Keratinocyte (primary cell): ENCODE measurements around the gene BCAS3. TPM values are rescaled to one million over a fixed set of nuclear protein-coding genes. Genes with fewer than 3 reads are reported as not detected.
A peak's percentile ranks its signal among the peaks of the same experiment; 100 is the strongest.

Experiments used
- DNase-seq: peaks from one replicate; pipeline ENCODE4 v3.0.0-alpha.2; 2011; ENCODE audit warnings: low read depth, missing footprints, low spot score
- FAIRE-seq: peaks from 2 replicates; lab custom pipeline; 2011; peaks lifted over from hg19 to GRCh38; lab: Jason Lieb, UNC
- H2AFZ ChIP-seq: 2 replicates; pipeline ENCODE4 v1.6.0; 2012; ENCODE audit warnings: low read length, control low read depth, inconsistent platforms; ENCODE audit not compliant: control insufficient read depth
- H3K27ac ChIP-seq: 2 replicates; pipeline ENCODE4 v1.5.1; 2011; ENCODE audit warnings: low read length; ENCODE audit not compliant: control insufficient read depth, insufficient read depth
- H3K27me3 ChIP-seq: 3 replicates; pipeline ENCODE4 v1.6.0; 2011; ENCODE audit warnings: low read length; ENCODE audit not compliant: control insufficient read depth, insufficient read depth; ENCODE audit errors: extremely low read depth
- H3K36me3 ChIP-seq, 2 experiments: 2 replicates in 1 of 2; 3 replicates in 1 of 2; pipeline ENCODE4 v1.5.1; 2011; ENCODE audit warnings: low read length in 2 of 2, mild to moderate bottlenecking in 1 of 2; ENCODE audit not compliant: control insufficient read depth in 2 of 2, insufficient read depth in 2 of 2; ENCODE audit errors: extremely low read depth in 1 of 2
- H3K4me1 ChIP-seq: 3 replicates; pipeline ENCODE4 v1.5.1; 2011; ENCODE audit warnings: low read length; ENCODE audit not compliant: control insufficient read depth, insufficient read depth; ENCODE audit errors: extremely low read depth
- H3K4me2 ChIP-seq: 3 replicates; pipeline ENCODE4 v1.6.0; 2011; ENCODE audit warnings: low read depth, low read length; ENCODE audit not compliant: control insufficient read depth, insufficient read depth; ENCODE audit errors: extremely low read depth
- H3K4me3 ChIP-seq, 3 experiments: fragments of 200-600 bp in 1 of 3; sonication (generic) in 1 of 3; 2 replicates in 2 of 3; 3 replicates in 1 of 3; pipeline ENCODE4 v1.5.1; 2011 to 2016; ENCODE audit warnings: low read length in 3 of 3, mild to moderate bottlenecking in 3 of 3, control low read depth in 2 of 3, inconsistent platforms in 1 of 3, low read depth in 1 of 3, mixed read lengths in 1 of 3, mixed run types in 1 of 3, moderate library complexity in 1 of 3; ENCODE audit not compliant: control insufficient read depth in 2 of 3, insufficient read depth in 2 of 3; ENCODE audit errors: extremely low read depth in 1 of 3
- H3K79me2 ChIP-seq: 2 replicates; pipeline ENCODE4 v1.6.0; 2012; ENCODE audit warnings: low read length; ENCODE audit not compliant: control insufficient read depth, insufficient read depth
- H3K9ac ChIP-seq: 3 replicates; pipeline ENCODE4 v1.6.0; 2011; ENCODE audit warnings: low read length; ENCODE audit not compliant: control insufficient read depth, insufficient read depth; ENCODE audit errors: extremely low read depth
- H3K9me1 ChIP-seq: 3 replicates; pipeline ENCODE4 v1.6.0; 2011; ENCODE audit warnings: low read length; ENCODE audit not compliant: control insufficient read depth, insufficient read depth; ENCODE audit errors: extremely low read depth
- H3K9me3 ChIP-seq: 2 replicates; pipeline ENCODE4 v1.5.1; 2012; ENCODE audit warnings: low read depth, low read length; ENCODE audit not compliant: control insufficient read depth
- H4K20me1 ChIP-seq: 3 replicates; pipeline ENCODE4 v1.6.0; 2011; ENCODE audit warnings: low read length; ENCODE audit not compliant: control insufficient read depth, insufficient read depth; ENCODE audit errors: extremely low read depth
- EZH2 ChIP-seq: IDR thresholded peaks from one replicate; pipeline ENCODE4 v1.6.1; 2012; ENCODE audit warnings: inconsistent platforms, mild to moderate bottlenecking, low read length, moderate library complexity
- dilution Hi-C: fragments of 300-500 bp; cut with MboI; formaldehyde crosslinking; loops from one replicate; pipeline ENCODE4 v1.7.0; 2020; ENCODE audit warnings: low sequenced_read_pairs; ENCODE audit not compliant: extremely low pct_ligation_motif_present
- polyA plus RNA-seq, 5 experiments: library from polyadenylated mRNA; depleted of rRNA in 3 of 5; stranded (reverse) in 3 of 5; stranded (forward) in 1 of 5; unstranded in 1 of 5; fragments of >200 nt; gene quantifications; 1 replicate in 1 of 5; 2 replicates in 3 of 5; 3 replicates in 1 of 5; pipeline versions ENCODE4 v1.2.1 to v1.2.3, GENCODE V29; 2011 to 2012; ENCODE audit warnings: missing spikeins in 2 of 5, low read depth in 1 of 5, low replicate concordance in 1 of 5
- TF ChIP-seq, protein P1 (sequence below), 3 experiments: IDR thresholded peaks in 1 of 3; conservative IDR thresholded peaks in 1 of 3; optimal IDR thresholded peaks in 1 of 3; 2 replicates in 2 of 3; 3 replicates in 1 of 3; pipeline versions ENCODE3 to v1.5.1; 2011; ENCODE audit warnings: low read length in 3 of 3, mild to moderate bottlenecking in 3 of 3, moderate library complexity in 2 of 3, control low read depth in 1 of 3, inconsistent platforms in 1 of 3; ENCODE audit not compliant: insufficient read depth in 2 of 3; ENCODE audit errors: extremely low read depth in 1 of 3

BCAS3 gene
- polyA plus RNA-seq, 1 donor (not counting 4 experiments of a cell fraction or from before 2014, with no cell fraction given): 11.8 TPM

GRCh38 chr17:61388561-61389356 is 711.1 kb downstream of the BCAS3 start:
- dilution Hi-C loops: no loop called here
- no peaks in the 10 kb centered on the region for H3K36me3 ChIP-seq

GRCh38 chr17:61389670-61390478 is 712.2 kb downstream of the BCAS3 start:
- TF ChIP-seq, protein P1, sequence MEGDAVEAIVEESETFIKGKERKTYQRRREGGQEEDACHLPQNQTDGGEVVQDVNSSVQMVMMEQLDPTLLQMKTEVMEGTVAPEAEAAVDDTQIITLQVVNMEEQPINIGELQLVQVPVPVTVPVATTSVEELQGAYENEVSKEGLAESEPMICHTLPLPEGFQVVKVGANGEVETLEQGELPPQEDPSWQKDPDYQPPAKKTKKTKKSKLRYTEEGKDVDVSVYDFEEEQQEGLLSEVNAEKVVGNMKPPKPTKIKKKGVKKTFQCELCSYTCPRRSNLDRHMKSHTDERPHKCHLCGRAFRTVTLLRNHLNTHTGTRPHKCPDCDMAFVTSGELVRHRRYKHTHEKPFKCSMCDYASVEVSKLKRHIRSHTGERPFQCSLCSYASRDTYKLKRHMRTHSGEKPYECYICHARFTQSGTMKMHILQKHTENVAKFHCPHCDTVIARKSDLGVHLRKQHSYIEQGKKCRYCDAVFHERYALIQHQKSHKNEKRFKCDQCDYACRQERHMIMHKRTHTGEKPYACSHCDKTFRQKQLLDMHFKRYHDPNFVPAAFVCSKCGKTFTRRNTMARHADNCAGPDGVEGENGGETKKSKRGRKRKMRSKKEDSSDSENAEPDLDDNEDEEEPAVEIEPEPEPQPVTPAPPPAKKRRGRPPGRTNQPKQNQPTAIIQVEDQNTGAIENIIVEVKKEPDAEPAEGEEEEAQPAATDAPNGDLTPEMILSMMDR (optimal IDR thresholded peaks at IDR 0.05 in 1 of 3, IDR thresholded peaks at IDR 0.05 in 1 of 3, conservative IDR thresholded peaks at IDR 0.05 in 1 of 3; ENCODE audit: extremely low read depth in 1 of 3, insufficient read depth in 2 of 3, low read length in 3 of 3): peak; percentile 68 to 92 (median 86)
- no peak for TF ChIP-seq EZH2
- H3K27me3 ChIP-seq: peaks cover 22% of the 10 kb centered on the region
- H3K9me3 ChIP-seq: no peaks in the 10 kb centered on the region
- no peaks in the 10 kb centered on the region for H4K20me1 ChIP-seq
- DNase-seq: no peak
- H3K36me3 ChIP-seq: no peaks in the 10 kb centered on the region
- H3K9me1 ChIP-seq: no peaks in the 10 kb centered on the region
- no peak for FAIRE-seq
- no peaks in the 10 kb centered on the region for H3K79me2 ChIP-seq
- H2AFZ ChIP-seq: no peak overlapping the region
- H3K4me1 ChIP-seq: no peaks in the 10 kb centered on the region
- no peak overlapping the region for H3K4me3 ChIP-seq
- dilution Hi-C loops: no loop called here
- H3K4me2 ChIP-seq: no peak overlapping the region
- no peak overlapping the region for H3K27ac ChIP-seq
- no peak overlapping the region for H3K9ac ChIP-seq

More at GRCh38 chr17:61388561-61389356, 711.1 kb downstream of the BCAS3 start:
- Histone ChIP-seq H4K20me1 (no peaks in the 10 kb centered on the region), H2AFZ (no peak overlapping the region), H3K79me2 (no peaks in the 10 kb centered on the region), H3K4me2 (no peak overlapping the region), H3K4me1 (no peaks in the 10 kb centered on the region), H3K27ac (no peak overlapping the region), H3K9me3 (no peaks in the 10 kb centered on the region), H3K4me3 (no peak overlapping the region), H3K9ac (no peak overlapping the region), H3K9me1 (no peaks in the 10 kb centered on the region), H3K27me3 (peaks cover 11% of the 10 kb centered on the region)
- FAIRE-seq (no peak), DNase-seq (no peak)
- TF ChIP-seq, protein P1 (optimal IDR thresholded peaks at IDR 0.05 in 1 of 3, IDR thresholded peaks at IDR 0.05 in 1 of 3, conservative IDR thresholded peaks at IDR 0.05 in 1 of 3; ENCODE audit: extremely low read depth in 1 of 3, insufficient read depth in 2 of 3, low read length in 3 of 3): no peak
- TF ChIP-seq EZH2: no peak
